OCI-LY7 (cell line): ENCODE results near the gene LPP.

Source experiments
- CTCF ChIP-seq: fragments of 200-600 bp; sonication (generic); conservative IDR thresholded peaks from 2 replicates; pipeline ENCODE4 v1.5.1; 2014; ENCODE audit warnings: mild to moderate bottlenecking, antibody characterized with exemption, low read length, moderate library complexity, mixed read lengths
- EZH2phosphoT487 ChIP-seq: fragments of 200-600 bp; sonication (generic); IDR thresholded peaks from 2 replicates; pipeline ENCODE4 v1.6.1; 2018; ENCODE audit warnings: low read depth, borderline replicate concordance, mild to moderate bottlenecking, mixed run types, antibody characterized with exemption, low read length, moderate library complexity, mixed read lengths

GRCh38 chr3:188673646-188674186 lies 519.8 kb downstream of the LPP start:
- TF ChIP-seq CTCF (no peak), EZH2phosphoT487 (no peak)
